Hematopoietic multipotent progenitor cell treated with erythropoietin and hydrocortisone succinate and interleukin-3 and kit ligand, for 8 days (in vitro differentiated cells): Measurements from ENCODE around the gene ZNF627.
"Not testable (repeated sequence)": the region's sequence is repeated elsewhere in the genome, so short reads cannot be mapped to it uniquely, and the experiment has no call there.

Experiments used
- DNase-seq: peaks from one replicate; pipeline ENCODE4 v3.0.0-alpha.2; 2015

Gene ZNF627

DNA sequence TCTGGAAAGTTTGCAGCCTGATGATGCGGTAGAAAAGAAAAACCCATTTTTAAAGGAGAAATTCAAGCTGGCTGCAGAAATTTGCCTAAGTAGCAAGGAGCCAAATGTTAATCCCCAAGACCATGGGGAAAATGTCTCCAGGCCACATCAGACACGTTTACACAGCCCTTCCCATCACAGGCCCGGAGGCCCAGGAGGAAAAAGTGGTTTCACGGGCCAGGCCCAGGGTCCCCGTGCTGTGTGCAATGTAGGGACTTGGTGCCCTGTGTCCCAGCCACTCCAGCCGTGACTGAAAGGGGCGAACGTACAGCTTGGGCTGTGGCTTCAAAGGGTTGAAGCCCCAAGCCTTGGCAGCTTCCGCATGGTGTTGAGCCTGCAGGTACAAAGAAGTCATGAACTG lies 35.9 kb downstream of the ZNF627 start:
- no peak for DNase-seq

DNA sequence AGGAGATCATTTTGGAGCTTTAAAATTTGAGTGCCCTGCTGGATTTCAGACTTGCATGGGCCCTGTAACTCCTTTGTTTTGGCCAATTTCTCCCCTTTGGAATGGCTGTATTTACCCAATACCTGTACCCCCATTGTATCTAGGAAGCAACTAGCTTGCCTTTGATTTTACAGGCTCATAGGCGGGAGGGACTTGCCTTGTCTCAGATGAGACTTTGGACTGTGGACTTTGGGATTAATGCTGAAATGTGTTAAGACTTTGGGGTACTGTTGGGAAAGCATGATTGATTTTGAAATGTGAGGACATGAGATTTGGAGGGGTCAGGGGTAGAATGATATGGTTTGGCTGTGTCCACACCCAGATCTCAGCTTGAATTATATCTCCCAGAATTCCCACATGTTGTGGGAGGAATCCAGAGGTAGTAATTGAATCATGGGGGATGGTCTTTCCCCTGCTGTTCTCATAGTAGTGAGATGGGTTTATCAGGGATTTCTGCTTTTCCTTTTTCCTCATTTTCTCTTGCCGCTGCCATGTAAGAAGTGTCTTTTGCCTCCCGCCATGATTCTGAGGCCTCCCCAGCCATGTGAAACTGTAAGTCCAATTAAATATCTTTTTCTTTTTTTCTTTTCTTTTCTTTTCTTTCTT lies 36.9 kb downstream of the ZNF627 start:
- not testable (repeated sequence) for DNase-seq

DNA sequence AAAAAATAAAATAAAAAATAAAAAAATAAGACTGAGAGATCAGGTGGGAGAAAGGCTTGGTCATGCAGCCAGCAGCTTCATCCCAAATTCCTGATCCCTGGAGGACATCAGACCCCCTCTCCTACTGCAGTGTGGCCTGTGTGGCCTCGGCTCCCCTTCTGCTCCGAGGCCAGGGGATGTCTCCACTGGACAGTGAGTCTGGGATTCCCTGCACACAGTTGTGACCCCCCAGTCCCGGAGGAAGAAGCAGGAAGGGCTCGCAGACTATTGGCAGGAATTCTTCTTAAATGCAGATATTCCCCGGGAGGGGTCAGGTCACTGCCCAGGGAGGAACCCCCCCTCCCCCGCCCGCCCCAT lies 41.9 kb downstream of the ZNF627 start:
- no peak for DNase-seq

DNA sequence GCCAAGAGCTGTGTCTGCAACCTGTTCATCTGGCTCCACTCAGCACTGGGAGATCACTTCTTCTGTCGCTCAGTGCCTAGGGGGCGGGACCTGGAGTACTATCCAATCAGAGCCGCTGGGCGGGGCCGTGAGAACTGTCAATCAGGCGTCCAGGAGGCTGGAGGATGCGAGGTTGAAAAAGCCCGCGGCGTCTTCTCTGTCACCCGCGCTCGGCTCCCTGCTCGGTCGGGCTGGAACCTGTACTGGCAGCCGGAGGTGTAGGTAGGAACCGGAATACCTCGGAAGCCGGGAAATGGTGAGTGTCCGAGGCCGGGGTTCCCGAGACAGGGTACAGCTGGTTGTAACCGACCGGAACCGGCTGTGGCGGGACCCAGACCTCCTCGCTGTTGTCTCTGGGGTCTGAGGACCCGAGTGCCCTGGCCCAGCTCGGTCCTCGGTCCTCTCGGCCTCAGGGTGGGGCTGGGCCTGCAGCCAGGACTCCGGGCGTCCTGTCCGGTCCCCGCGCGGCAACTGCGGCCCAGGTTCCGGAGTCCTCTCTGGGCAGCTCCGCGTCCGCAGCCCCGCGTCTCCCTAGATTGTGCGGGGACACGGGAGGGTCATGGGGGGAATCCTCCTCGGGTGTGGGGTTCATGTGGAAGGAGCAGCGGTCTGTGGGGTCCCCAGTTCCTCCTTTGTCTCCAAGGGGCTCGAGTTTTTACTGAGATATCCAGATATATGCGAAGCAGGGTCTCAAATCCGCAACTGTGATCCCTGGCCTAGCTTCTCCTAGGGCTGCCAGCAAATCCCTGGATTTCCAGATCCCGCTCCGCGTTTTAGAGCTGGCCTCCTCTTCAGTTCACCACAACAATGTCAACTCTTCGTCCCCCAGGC lies 42.6 kb downstream of the ZNF627 start:
- DNase-seq, result peak; percentile 97

DNA sequence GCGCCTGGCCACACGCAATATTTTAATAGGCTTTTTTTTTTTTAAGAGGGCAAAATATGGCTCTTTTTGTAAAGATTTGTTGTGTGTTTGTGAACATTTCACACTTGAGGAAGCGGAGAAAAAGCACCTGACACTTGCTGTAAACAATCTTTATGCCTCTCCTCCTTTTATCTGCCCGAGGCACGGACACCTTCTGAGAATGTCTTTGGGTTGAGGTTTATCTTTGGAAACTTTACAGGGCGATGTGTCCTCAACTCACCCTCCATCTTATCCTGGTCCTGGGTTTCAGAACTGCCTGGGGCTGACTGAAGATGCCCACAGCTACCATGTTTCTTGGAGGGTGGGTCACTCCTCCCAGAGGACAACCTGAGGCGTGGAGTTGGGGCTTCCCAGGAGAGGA lies 44.0 kb downstream of the ZNF627 start:
- peak; percentile 62 for DNase-seq

DNA sequence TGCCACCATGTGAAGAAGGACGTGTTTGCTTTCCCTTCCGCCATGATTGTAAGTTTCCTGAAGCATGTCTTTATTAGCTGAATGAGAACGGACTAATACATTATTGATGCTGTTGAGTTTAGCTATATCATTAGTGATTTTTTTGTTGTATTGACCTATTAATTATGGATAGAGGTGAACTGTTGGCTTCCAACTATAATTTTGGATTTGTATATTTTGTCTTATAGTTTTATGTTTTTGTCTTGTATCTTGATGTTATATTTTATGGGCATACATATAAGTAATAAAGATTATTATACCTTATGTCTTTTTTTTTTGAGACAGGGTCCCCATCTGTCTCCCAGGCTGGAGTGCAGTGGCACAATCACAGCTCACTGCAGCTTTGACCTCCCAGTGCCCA lies 45.6 kb downstream of the ZNF627 start:
- DNase-seq, result no peak

DNA sequence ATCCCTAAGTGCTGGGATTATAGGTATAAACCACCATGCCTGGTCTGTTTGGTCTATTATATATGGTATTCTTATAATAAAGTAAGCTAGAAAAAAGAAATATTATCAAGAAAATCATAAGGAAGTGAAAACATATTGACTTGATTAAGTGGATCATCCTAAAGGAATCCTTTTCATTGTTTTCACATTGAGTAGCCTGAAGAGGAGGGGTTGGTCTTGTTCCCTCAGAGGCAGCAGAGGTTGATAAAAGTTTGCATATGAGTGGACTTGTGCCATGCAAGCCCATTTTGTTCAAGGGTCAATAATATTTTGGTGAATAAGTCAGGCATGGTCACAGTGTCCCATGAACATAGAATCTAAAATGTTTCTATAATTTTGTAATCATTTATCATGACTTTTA lies 52.7 kb downstream of the ZNF627 start:
- no peak for DNase-seq

DNA sequence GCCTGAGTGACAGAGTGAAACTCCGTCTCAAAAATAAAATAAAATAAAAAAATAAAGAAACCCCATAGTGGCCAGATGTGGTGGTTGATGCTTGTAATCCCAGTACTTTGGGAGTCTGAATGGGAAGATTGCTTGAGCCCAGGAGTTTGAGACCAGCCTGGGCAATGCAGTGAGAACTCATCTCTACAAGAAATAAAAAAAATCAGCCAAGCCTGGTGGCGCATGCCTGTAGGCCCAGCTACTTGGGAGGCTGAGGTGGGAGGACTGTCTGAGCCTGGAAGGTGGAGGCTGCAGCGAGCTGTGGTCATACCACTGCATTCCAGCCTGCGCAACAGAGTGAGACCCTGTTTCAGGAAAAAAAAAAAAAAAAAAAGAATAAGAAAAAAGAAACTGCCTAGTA lies 53.8 kb downstream of the ZNF627 start:
- no peak for DNase-seq

DNA sequence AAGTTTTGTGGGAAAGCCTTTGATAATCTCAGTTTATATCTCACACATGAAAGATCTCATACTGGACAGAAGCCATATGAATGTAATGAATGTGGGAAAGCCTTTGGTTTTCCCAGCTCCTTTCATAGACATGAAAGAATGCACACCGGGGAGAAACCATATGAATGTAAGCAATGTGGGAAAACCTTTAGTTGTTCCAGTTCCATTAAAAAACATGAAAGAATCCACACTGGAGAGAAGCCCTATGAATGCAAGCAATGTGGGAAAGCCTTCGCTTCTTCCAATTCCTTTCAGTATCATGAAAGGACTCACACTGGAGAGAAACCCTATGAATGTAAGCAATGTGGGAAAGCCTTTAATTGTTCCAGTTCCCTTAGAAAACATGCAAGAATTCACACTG lies 54.8 kb downstream of the ZNF627 start:
- DNase-seq, result no peak

DNA sequence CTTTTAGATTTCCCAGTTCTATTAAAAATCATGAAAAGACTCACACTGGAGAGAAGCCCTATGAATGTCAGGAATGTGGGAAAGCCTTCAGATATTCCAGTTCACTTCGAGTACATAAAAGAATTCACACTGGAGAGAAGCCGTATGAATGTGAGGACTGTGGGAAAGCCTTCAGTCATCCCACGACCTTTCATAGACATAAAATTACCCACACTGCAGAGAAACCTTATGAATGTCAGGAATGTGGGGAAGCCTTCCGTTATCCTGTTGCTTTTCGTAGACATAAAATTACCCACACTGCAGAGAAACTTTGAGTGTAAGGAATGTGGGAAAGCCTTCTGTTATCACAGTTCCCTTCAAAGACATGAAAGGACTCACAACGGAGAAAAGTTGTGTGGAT lies 55.2 kb downstream of the ZNF627 start:
- no peak for DNase-seq

DNA sequence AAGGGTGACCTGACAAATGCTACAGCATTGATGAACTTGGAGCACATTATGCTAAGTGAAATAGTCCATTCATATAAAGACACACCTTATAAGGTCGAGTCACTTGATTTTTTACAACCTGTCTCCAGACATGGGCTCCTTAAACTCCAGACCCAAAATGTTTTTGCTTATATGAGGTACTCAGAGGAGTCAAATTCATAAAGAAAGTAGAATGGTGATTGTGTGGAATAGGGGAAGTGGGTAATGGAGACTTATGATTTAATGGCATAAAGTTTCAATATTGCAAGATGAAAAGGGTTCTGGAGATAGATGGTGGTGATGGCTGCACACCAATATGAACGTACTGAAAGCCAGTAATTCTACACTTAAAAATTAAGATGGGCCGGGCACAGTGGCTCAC lies 59.3 kb downstream of the ZNF627 start:
- no peak for DNase-seq

DNA sequence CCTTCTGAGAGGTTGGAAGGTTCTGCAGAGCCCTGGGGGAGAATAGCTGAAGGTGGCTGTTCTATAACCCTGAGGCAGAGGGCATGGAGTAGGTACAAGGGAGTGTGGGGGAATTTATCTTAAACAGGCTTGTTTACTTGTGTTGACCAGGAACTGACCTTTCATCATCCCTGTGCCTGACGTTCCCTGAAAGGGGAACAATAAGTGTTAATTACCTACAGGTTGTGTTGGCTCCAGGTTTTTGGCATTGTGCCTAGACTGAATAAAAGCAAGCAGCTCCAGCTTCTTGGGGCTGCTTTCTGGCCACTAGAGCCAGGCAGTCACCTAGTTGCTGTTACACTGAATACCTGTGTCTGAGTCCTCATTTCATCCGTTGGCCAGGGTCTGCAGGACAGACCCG lies 60.0 kb downstream of the ZNF627 start:
- no peak for DNase-seq

DNA sequence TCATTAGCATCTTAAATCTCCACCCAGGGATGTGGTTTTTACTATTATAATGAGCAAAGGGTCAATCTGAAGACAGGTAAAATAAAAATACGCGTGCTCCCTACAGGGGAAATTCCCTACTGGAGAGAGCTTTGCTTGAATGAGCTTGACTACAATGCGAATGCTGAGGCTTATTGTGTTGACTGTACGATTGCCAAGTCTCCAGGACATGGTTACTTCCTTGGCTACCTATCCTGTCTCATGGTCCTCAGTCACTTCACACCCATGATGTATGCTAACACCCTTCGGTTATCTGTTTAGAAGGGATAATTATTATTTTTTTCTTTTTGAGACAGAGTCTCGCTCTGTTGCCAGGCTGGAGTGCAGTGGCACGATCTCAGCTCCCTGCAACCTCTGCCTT lies 61.7 kb downstream of the ZNF627 start:
- no peak for DNase-seq

DNA sequence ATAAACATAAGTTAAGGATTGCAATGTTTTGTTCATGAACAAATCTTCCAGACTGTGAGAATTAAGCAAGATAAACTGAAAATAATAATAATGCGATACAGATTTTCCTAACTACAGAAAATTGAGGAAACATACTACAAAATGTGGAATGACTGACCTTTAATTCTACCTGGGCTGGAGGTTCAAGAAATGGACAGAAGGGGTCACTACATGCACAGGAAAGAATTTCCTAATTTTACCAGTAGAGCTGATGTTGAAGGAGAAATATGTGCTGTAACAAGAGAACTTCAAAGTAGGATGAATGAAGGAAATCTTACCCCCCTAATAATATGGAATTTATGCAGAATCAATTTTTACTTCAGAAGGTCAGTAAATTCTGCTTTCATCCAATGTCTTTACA lies 62.3 kb downstream of the ZNF627 start:
- peak; percentile 25 for DNase-seq

DNA sequence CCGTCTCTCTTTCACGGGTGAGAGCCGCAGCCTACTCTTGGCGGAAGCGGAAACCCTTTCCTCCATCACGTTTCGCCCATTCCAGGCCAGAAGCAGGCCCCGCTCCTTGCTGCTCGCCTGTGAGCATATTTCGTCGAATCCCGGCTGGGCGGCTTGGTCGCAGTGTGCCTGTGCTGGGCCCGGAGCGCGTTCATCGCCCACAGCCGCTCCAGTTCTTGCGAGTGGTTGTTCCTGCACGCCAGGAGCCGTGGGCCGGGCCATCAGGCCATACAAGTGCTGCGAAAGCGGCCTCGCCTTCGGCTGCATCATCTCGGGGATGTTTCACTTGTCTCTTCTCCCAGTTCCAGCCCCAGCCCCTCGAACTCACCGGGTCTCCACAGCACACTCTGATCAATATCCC lies 65.0 kb downstream of the ZNF627 start:
- DNase-seq, result no peak

DNA sequence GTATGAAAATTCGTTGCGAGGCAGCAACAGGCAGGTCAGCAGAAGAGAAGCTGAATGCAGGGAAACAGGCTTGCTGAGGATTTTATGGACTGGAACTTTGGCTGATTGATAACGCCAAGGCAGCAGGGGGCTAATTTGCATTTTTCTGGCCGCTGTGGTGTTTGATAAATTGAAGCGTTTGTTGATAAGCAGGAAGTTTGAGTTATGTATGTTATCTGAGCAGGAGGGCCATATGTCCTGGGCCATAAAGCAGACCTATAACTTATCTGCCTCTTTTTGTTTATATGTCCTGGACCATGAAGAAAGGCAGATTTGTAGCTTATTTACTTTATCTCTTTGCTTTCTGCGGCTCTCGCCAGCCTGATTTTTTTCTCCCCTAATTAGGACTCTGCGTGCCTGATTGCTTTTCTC lies 65.9 kb downstream of the ZNF627 start:
- DNase-seq, result no peak
